ENCODE results near the gene ATP11B. TPM values are rescaled to one million over a fixed set of nuclear protein-coding genes. Genes with fewer than 3 reads are reported as not detected.
A peak's percentile ranks its signal among the peaks of the same experiment; 100 is the strongest.

ATP11B gene
- 31.7 and 48.3 TPM in 2 replicates for total RNA-seq (2014; rRNA removed; shearing (Covaris generic); ENCODE audit: low replicate concordance)

- Histone ChIP-seq H3K9me3 (no peaks in the 10 kb centered on the region), H3K27me3 (no peaks in the 10 kb centered on the region), H3K4me3 (peak within 1 kb of the TSS; percentile 71), H3K36me3 (no peaks in the 10 kb centered on the region; the same call in 1 of the 2 replicates)
- peak; percentile 74 for DNase-seq
Measured at GRCh38 chr3:182792901-182793662, at the start of gene ATP11B. Gene ATP11B, plus strand, starts transcription at chr3:182793504. Its CDS starts 256 bp downstream, at chr3:182793760.

- H3K4me3 ChIP-seq, result no peak overlapping the region
- no peaks in the 10 kb centered on the region for H3K36me3 ChIP-seq
- no peak for DNase-seq
- H3K9me3 ChIP-seq, result no peaks in the 10 kb centered on the region
- no peaks in the 10 kb centered on the region for H3K27me3 ChIP-seq
Measured at GRCh38 chr3:182746959-182747358, 46.3 kb upstream of the ATP11B start.

- H3K9me3 ChIP-seq, result peaks cover 4% of the 10 kb centered on the region; the same call in 1 of the 2 replicates
- no peaks in the 10 kb centered on the region for H3K36me3 ChIP-seq
- no peak overlapping the region for H3K4me3 ChIP-seq
- no peaks in the 10 kb centered on the region for H3K27me3 ChIP-seq
- DNase-seq, result no peak
Measured at GRCh38 chr3:182755308-182755707, 38.0 kb upstream of the ATP11B start.

- Histone ChIP-seq H3K36me3 (no peaks in the 10 kb centered on the region), H3K9me3 (peaks cover 4% of the 10 kb centered on the region; the same call in 1 of the 2 replicates), H3K4me3 (no peak overlapping the region), H3K27me3 (no peaks in the 10 kb centered on the region)
- no peak for DNase-seq
Measured at GRCh38 chr3:182755712-182756111, 37.6 kb upstream of the ATP11B start.

GRCh38 chr3:182760576-182761164, 32.6 kb upstream of the ATP11B start:
- H3K27me3 ChIP-seq, result no peaks in the 10 kb centered on the region
- H3K36me3 ChIP-seq, result no peaks in the 10 kb centered on the region
- no peak for DNase-seq
- H3K9me3 ChIP-seq, result no peaks in the 10 kb centered on the region
- H3K4me3 ChIP-seq, result no peak overlapping the region

GRCh38 chr3:182763896-182764295, 29.4 kb upstream of the ATP11B start:
- Histone ChIP-seq H3K9me3 (no peaks in the 10 kb centered on the region), H3K4me3 (no peak overlapping the region), H3K36me3 (no peaks in the 10 kb centered on the region), H3K27me3 (no peaks in the 10 kb centered on the region)
- no peak for DNase-seq

DNA sequence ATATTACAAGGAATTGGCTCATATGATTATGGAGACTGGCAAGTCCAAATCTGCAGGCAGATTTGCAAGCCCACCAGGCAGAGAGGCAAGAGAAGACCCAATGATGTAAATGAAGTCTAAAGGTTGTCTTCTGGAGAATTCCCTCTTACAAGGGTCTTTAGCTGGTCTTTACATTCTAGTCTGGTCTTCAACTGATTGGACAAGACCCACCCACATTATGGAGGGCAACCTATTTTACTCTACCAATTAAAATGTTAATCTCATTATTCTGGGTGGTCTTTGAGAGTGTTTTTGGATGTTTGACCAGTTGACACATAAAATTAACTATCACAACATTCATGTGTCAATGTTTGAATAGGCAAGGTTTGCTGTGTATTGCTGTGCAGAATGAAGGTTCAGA, 28.0 kb upstream of the ATP11B start:
- H3K36me3 ChIP-seq, result no peaks in the 10 kb centered on the region
- no peaks in the 10 kb centered on the region for H3K9me3 ChIP-seq
- no peak for DNase-seq
- no peaks in the 10 kb centered on the region for H3K27me3 ChIP-seq
- H3K4me3 ChIP-seq, result no peak overlapping the region

DNA sequence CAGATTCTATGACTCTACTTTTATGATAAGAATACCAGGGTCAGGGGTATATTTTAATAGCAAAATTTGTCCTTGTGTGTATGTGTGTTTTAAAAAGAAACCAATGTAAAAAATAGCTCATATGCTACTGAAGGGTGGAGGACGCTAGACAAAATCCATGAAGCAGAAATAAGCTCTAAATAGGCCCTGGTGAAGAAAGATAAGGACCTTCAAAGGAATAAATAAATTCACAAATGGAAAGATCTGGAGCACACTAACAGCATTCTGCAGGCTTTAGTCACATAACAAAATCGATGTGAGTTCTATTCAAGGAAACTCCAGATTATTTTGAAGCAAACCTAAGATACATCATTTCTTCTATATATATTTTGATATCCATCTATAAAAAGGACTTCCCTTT, 27.2 kb upstream of the ATP11B start:
- Histone ChIP-seq H3K36me3 (no peaks in the 10 kb centered on the region), H3K9me3 (no peaks in the 10 kb centered on the region), H3K4me3 (no peak overlapping the region), H3K27me3 (no peaks in the 10 kb centered on the region)
- DNase-seq, result no peak

DNA sequence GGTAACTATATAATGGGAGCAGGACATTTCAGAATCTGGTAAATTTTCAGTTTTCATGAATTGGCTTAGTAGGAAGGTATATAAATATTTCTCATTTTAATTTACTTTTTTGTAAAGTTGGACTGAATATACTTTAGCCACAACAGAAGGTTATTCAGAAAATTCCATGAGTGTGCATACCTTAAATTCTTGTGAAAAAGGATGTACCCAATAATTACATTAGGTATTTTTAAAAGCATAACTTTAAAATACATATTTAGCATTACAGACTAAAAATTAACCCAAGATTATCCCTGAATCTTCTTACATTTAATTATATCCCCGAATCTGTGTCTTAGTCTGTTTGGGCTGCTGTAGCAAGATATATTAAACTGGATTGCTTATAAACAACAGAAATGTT, 24.9 kb upstream of the ATP11B start:
- DNase-seq, result no peak

GRCh38 chr3:182769673-182770072, 23.6 kb upstream of the ATP11B start:
- no peak overlapping the region for H3K4me3 ChIP-seq
- H3K36me3 ChIP-seq, result no peaks in the 10 kb centered on the region
- no peaks in the 10 kb centered on the region for H3K27me3 ChIP-seq
- DNase-seq, result no peak
- no peaks in the 10 kb centered on the region for H3K9me3 ChIP-seq

More for the DNA sequence above, 24.9 kb upstream of the ATP11B start:
- no peaks in the 10 kb centered on the region for H3K36me3 ChIP-seq
- H3K9me3 ChIP-seq, result no peaks in the 10 kb centered on the region
- H3K27me3 ChIP-seq, result no peaks in the 10 kb centered on the region
- no peak overlapping the region for H3K4me3 ChIP-seq

GRCh38 chr3:182782149-182782548, 11.2 kb upstream of the ATP11B start:
- Histone ChIP-seq H3K27me3 (no peaks in the 10 kb centered on the region), H3K9me3 (no peaks in the 10 kb centered on the region), H3K36me3 (no peaks in the 10 kb centered on the region), H3K4me3 (no peak overlapping the region)
- DNase-seq, result no peak

DNA sequence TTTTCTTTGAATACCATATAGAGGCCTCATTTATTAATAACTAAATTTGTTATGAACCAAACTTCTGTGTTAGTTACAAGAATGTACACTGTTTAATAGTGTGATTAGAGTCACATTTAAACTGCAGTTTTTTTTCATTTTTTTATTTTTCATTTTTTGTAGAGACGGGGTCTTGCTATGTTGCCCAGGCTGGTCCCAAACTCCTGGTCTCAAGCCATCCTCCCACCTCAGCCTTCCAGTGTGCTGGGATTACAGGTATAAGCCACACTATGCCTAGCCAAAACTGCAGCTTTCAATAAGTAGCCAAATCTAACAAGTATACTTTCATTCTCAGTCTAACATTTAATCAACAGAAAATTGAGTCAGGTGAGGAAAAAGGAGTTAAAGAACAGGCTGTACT, 10.2 kb upstream of the ATP11B start:
- Histone ChIP-seq H3K9me3 (no peaks in the 10 kb centered on the region), H3K36me3 (no peaks in the 10 kb centered on the region), H3K27me3 (no peaks in the 10 kb centered on the region), H3K4me3 (no peak overlapping the region)
- DNase-seq, result no peak

DNA sequence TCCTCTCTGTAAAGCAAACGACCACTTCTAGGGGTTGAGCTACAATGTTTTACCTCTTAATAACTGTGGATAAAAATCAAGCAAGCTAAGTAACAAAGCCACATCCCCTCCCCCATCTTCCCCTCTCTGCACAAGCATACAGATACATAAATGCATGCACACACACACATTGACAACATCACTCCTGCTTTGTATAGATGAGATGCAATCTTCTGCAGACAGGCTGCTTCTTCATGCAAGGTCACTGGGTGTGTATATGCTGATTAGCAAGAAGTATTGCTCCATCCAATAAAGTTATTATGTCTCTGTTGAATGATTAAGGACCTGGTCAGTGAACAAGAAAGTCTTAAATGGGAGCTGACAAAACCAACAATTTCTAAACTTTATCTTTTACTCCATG, 8.8 kb upstream of the ATP11B start:
- Histone ChIP-seq H3K4me3 (no peak overlapping the region), H3K27me3 (no peaks in the 10 kb centered on the region), H3K9me3 (no peaks in the 10 kb centered on the region), H3K36me3 (no peaks in the 10 kb centered on the region)
- no peak for DNase-seq

GRCh38 chr3:182785142-182785541, 8.2 kb upstream of the ATP11B start:
- no peak for DNase-seq

DNA sequence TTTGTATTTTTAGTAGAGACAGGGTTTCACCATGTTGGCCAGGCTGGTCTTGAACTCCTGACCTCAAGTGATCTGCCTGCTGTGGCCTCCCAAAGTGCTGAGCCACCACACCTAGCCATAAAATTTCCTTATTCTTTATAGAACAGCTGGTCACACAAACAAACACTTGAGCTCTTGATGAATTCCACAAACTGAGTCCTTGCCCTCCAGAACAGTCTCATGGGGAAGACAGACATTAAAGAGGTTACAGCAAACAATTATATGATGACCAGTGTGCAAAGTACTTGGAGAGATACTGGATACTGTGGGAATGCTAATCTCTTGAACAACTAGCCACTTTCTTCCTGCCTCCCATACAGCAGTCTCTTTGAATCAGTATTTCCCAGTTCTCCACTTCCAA, 7.5 kb upstream of the ATP11B start:
- Histone ChIP-seq H3K27me3 (no peaks in the 10 kb centered on the region), H3K9me3 (no peaks in the 10 kb centered on the region), H3K4me3 (no peak overlapping the region), H3K36me3 (no peaks in the 10 kb centered on the region)
- no peak for DNase-seq

More at GRCh38 chr3:182785142-182785541, 8.2 kb upstream of the ATP11B start:
- no peaks in the 10 kb centered on the region for H3K9me3 ChIP-seq
- no peaks in the 10 kb centered on the region for H3K27me3 ChIP-seq
- H3K4me3 ChIP-seq, result no peak overlapping the region
- no peaks in the 10 kb centered on the region for H3K36me3 ChIP-seq

DNA sequence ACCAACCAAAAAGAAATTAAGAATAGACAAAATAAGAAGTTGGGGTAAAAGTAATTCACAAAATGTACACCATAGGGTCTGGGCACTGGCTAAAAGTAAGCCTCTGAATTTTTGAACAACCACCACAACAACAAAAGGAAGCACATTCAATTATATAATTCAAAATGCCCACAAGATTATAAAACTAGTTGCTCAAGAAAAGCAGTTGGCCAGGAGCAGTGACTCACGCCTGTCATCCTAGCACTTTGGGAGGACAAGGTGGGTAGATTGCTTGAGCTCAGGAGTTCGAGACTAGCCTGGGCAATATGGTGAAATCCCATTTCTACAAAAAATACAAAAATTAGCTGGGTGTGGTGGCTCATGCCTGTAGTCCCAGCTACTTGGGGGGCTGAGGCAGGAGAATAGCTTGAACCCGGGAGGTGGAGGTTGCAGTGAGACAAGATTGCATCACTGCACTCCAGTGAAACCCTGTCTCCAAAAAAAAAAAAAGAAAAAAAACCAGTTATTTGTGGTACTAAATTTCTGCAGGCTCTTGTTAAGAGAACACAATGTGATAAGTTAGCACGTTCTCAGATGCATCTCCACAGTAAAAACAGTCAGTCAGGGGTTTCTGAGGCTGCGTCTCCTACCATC, 6.6 kb upstream of the ATP11B start:
- DNase-seq, result peak; percentile 15
- H3K27me3 ChIP-seq, result no peaks in the 10 kb centered on the region
- H3K36me3 ChIP-seq, result no peaks in the 10 kb centered on the region
- H3K4me3 ChIP-seq, result no peak overlapping the region
- no peaks in the 10 kb centered on the region for H3K9me3 ChIP-seq

DNA sequence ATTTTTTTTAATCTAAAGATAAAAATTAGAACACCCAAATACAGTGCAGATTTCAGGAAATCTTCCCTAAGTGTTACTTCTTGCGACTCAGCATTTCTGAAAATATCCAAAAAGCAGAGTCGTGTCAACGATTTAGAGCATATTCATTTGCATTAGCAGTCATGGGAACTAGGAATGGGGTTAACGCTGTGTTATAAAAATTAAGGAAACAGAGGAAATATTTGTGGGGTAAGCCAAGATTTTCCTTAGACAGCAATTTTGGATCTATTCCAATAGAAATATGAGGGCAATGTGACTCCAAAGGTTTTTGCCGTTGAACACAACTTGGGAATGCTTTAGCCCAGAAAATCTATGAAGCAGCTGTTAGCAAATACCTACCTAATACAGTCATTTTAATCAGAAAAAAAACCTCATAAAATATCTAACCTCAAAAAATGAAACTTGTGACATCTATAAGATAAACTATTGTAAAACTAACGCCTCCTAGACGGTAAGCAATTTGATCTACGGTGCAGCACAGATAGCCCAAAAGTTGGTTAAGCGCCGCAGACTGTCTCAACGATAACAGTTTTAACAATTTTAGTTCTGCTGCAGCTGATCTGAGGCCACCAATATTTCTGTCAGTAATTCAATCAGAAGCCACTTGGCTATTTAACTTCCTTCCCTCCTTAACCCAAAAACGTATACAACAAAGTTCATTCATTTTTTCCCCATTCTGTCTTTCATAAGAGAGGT, 5.8 kb upstream of the ATP11B start:
- Histone ChIP-seq H3K4me3 (no peak overlapping the region), H3K36me3 (no peaks in the 10 kb centered on the region), H3K9me3 (no peaks in the 10 kb centered on the region), H3K27me3 (no peaks in the 10 kb centered on the region)
- DNase-seq, result no peak

All from MG63 (cell line).